Measurements from ENCODE around the gene MLPH.
A peak's percentile ranks its signal among the peaks of the same experiment; 100 is the strongest.

Gene MLPH

DNA sequence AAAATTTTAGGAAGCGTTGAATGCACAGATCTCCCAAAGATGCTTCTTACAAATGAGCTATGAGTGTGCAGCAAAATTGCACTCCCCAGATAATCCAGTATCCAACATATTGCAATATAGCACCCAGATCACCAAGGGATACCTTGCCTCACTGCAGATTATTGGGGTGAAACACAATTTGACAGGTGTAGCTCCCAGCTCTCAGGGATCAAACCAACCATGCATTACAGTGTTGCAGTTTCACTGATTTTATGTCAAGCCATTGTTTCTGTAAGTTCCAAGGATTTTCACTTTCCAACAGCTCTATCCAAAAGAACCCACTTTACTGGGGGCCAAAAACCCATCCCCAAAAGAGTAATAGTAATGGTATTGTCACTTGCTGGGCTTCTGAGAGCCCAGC is 68.5 kb downstream of the MLPH start:
- Histone ChIP-seq H3K36me3 (ENCODE audit: insufficient read depth, low read length) (peaks cover 69% of the 10 kb centered on the region), H3K9ac (ENCODE audit: low read depth, low read length) (no peak overlapping the region), H3K4me2 (ENCODE audit: low read length) (no peak overlapping the region), H3K27me3 (ENCODE audit: control insufficient read depth, insufficient read depth, low read length) (no peaks in the 10 kb centered on the region), H3K4me1 (ENCODE audit: control insufficient read depth, insufficient read depth, low read length) (peaks cover 13% of the 10 kb centered on the region), H3K4me3 (ENCODE audit: low read length) (no peak overlapping the region), H3K9me3 (replicated peaks; ENCODE audit: low read length) (peaks cover 10% of the 10 kb centered on the region)

DNA sequence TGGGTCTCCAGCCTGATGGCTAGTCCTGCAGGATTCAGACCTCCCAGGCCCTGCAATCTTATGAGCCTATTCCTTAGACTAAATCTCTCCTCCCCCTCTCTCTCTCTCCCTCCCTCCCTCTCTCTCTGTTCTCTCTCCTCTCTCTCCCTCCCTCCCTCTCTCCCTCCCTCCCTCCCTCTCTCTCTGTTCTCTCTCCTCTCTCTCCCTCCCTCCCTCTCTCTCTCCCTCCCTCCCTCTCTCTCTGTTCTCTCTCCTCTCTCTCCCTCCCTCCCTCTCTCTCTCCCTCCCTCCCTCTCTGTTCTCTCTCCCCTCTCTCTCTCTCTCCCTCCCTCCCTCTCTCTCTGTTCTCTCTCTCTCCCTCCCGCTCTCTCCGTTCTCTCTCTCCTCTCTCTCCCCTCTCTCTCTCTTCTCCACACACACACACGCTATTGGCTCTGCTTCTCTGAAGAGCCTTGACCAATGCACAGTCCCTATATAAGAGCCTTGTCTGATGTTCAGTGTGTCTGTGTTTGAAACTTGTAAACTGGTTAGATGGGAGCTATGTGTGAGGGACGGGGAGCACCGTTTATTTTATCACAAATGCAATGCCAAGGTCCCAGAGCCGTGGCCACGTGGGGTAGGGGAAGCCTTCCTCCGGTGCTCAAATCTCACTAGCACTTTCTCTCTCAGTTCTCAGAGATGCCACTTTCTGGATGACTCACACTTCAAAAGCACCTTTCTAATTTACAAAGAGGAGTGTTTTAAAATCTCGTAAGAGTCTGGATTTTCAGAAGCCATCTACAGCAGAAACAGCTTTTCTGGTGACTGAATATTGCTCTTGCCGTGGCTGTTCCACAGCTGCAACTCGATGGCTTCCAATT is 70.0 kb downstream of the MLPH start:
- Histone ChIP-seq H3K36me3 (ENCODE audit: insufficient read depth, low read length) (peaks cover 55% of the 10 kb centered on the region), H3K9me3 (replicated peaks; ENCODE audit: low read length) (peaks cover 10% of the 10 kb centered on the region), H3K4me2 (ENCODE audit: low read length) (no peak overlapping the region), H3K4me3 (ENCODE audit: low read length) (no peak overlapping the region), H3K4me1 (ENCODE audit: control insufficient read depth, insufficient read depth, low read length) (peaks cover 13% of the 10 kb centered on the region), H3K27me3 (ENCODE audit: control insufficient read depth, insufficient read depth, low read length) (no peaks in the 10 kb centered on the region), H3K9ac (ENCODE audit: low read depth, low read length) (no peak overlapping the region)

DNA sequence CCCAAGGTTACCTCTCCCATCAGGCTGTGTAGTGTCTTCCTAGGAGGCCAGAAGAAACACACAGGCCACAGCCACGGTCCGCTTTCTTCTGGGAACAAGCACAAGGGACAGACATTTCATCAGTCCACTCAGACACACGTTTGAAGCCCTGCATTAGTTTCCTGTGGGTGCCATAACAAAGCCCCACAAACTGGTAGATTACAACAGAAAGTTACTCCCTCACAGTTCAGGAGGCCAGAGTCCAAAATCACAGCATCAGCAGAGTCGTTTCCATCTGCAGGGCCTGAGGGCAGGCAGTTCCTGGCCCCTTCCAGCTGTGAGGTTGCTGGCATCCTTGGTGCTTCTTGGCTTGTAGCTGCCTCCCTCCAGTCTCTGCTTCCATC is 70.6 kb downstream of the MLPH start:
- H3K36me3 ChIP-seq (ENCODE audit: insufficient read depth, low read length): peaks cover 49% of the 10 kb centered on the region
- no peak overlapping the region for H3K4me2 ChIP-seq (ENCODE audit: low read length)
- no peaks in the 10 kb centered on the region for H3K27me3 ChIP-seq (ENCODE audit: control insufficient read depth, insufficient read depth, low read length)
- H3K4me3 ChIP-seq (ENCODE audit: low read length): no peak overlapping the region
- peaks cover 10% of the 10 kb centered on the region for H3K9me3 ChIP-seq (replicated peaks; ENCODE audit: low read length)
- no peak overlapping the region for H3K9ac ChIP-seq (ENCODE audit: low read depth, low read length)
- peaks cover 13% of the 10 kb centered on the region for H3K4me1 ChIP-seq (ENCODE audit: control insufficient read depth, insufficient read depth, low read length)

DNA sequence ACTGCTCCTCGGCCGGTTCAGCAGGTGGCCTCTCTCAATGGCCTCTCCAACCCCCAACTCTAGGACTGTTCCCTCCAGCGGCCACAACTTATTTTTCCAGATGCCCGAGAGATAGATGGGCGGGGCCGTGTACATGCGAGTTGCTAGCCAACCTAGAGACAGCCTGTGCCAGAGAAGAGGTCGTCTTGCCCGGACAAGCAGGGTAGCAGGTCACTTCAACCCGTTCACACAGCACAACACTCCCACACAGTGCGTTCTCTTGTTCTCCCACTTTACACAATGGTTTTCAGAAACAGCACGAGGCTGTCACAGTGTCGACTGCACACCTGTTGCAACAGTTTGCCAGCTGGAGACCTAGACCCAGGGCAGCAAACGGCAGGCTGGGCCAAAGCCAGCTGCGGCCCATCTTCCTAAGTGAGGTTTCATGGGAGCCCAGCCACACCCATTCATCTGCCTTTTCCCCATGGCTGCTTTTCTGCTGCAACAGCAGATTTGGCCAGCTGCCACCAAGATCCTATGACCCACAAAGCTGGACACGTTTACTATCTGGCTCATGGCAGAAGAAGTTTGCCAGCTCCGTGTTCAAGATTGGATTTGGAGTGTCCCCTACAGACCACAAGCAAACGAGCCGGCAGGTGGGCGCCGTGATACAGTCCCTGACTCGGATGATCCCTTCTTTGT is 72.0 kb downstream of the MLPH start:
- Histone ChIP-seq H3K4me1 (ENCODE audit: control insufficient read depth, insufficient read depth, low read length) (peaks cover 13% of the 10 kb centered on the region), H3K27me3 (ENCODE audit: control insufficient read depth, insufficient read depth, low read length) (peaks cover 9% of the 10 kb centered on the region), H3K4me2 (ENCODE audit: low read length) (peak overlapping the region; percentile 9), H3K36me3 (ENCODE audit: insufficient read depth, low read length) (peaks cover 34% of the 10 kb centered on the region), H3K9ac (ENCODE audit: low read depth, low read length) (no peak overlapping the region), H3K4me3 (ENCODE audit: low read length) (no peak overlapping the region), H3K9me3 (replicated peaks; ENCODE audit: low read length) (peaks cover 3% of the 10 kb centered on the region)

DNA sequence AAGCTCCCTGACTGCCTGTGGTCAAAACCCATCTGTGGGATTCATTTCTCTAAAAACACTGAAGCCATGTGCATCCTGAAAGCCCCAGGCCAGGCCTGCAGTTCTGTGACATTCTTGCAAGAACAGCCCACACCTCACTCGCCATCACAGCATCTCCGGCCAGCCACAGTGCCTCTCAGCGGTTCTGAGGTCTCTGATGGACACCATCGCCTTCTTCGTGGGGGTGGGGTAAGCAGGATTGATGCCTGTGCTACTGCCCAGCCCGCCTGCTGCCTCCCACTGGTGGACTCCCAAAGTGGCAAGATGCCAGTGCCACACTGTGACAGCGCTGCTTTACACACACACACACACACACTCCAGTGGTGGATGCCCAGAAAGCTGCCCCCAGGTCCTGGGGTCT is 74.2 kb downstream of the MLPH start:
- Histone ChIP-seq H3K4me2 (ENCODE audit: low read length) (no peak overlapping the region), H3K4me1 (ENCODE audit: control insufficient read depth, insufficient read depth, low read length) (peaks cover 13% of the 10 kb centered on the region), H3K4me3 (ENCODE audit: low read length) (no peak overlapping the region), H3K36me3 (ENCODE audit: insufficient read depth, low read length) (peaks cover 14% of the 10 kb centered on the region), H3K9me3 (replicated peaks; ENCODE audit: low read length) (no peaks in the 10 kb centered on the region), H3K9ac (ENCODE audit: low read depth, low read length) (no peak overlapping the region), H3K27me3 (ENCODE audit: control insufficient read depth, insufficient read depth, low read length) (peaks cover 12% of the 10 kb centered on the region)

DNA sequence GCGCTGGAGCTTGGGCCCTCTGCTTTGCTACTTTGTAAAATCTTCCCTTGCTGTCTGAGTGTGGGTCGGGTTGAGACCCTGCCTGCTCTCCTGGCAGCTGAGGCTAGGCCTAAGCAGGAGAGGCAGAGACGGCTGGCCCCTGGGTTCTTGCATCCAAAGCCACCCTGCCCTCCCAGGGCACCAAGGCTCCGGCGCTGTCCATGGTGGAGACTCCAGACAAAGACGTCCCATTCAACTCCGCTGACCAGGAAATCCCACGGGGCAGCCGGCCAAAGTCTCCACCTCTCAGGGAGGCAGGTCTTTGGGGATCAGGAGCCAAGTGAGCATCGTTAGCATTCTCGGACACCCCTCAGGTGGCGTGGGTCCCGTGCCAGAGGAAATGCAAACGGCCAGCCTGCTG is 76.8 kb downstream of the MLPH start:
- Histone ChIP-seq H3K9ac (ENCODE audit: low read depth, low read length) (no peak overlapping the region), H3K4me2 (ENCODE audit: low read length) (no peak overlapping the region), H3K36me3 (ENCODE audit: insufficient read depth, low read length) (no peaks in the 10 kb centered on the region), H3K4me1 (ENCODE audit: control insufficient read depth, insufficient read depth, low read length) (peaks cover 9% of the 10 kb centered on the region), H3K4me3 (ENCODE audit: low read length) (no peak overlapping the region), H3K27me3 (ENCODE audit: control insufficient read depth, insufficient read depth, low read length) (peaks cover 12% of the 10 kb centered on the region), H3K9me3 (replicated peaks; ENCODE audit: low read length) (no peaks in the 10 kb centered on the region)

DNA sequence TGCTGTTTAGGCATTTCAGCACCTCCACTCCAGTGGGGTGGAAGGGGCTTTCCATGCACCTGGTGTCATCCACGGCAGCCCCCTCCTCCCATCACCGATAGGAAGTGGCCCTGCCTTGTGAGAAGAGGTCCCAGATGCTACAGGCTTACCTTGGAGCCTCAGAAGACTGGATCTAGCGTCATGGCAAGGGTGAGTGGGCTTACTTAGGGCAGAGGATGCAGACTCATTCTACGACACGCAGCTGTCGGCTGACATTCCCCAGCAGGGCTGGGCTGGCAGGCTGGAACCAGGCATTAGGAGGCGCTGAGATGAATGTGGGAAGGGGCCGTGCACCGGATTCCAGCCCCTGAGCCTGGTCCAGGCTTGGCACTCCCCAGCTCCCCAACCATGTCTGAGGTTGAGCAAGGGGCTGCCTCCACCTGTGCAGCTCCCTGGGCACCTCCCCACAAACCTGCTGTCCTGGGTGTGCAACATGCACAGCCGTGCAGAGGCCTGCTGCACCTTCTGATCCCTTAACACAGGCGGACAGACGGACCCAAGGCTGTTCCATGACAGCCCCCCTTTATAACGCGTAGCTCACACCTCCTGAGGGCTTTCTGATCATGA is 77.6 kb downstream of the MLPH start:
- Histone ChIP-seq H3K4me2 (ENCODE audit: low read length) (no peak overlapping the region), H3K27me3 (ENCODE audit: control insufficient read depth, insufficient read depth, low read length) (peaks cover 12% of the 10 kb centered on the region), H3K4me3 (ENCODE audit: low read length) (no peak overlapping the region), H3K9ac (ENCODE audit: low read depth, low read length) (no peak overlapping the region), H3K4me1 (ENCODE audit: control insufficient read depth, insufficient read depth, low read length) (peaks cover under 1% of the 10 kb centered on the region), H3K36me3 (ENCODE audit: insufficient read depth, low read length) (no peaks in the 10 kb centered on the region), H3K9me3 (replicated peaks; ENCODE audit: low read length) (no peaks in the 10 kb centered on the region)

DNA sequence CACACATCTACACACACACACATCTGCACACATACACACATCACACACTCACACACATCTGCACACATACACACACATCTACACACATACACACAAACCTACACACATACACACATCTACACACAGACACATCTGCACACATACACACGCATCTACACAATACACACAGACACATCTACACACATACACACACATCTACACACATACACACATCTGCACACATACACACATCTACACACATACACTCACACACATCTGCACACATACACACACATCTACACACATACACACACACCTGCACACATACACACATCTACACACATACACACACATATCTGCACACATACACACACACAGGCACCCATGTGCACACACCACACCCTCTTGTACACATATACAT is 78.9 kb downstream of the MLPH start:
- Histone ChIP-seq H3K9me3 (replicated peaks; ENCODE audit: low read length) (no peaks in the 10 kb centered on the region), H3K4me2 (ENCODE audit: low read length) (no peak overlapping the region), H3K4me3 (ENCODE audit: low read length) (no peak overlapping the region), H3K4me1 (ENCODE audit: control insufficient read depth, insufficient read depth, low read length) (no peaks in the 10 kb centered on the region), H3K36me3 (ENCODE audit: insufficient read depth, low read length) (no peaks in the 10 kb centered on the region), H3K9ac (ENCODE audit: low read depth, low read length) (no peak overlapping the region), H3K27me3 (ENCODE audit: control insufficient read depth, insufficient read depth, low read length) (peaks cover 12% of the 10 kb centered on the region)

DNA sequence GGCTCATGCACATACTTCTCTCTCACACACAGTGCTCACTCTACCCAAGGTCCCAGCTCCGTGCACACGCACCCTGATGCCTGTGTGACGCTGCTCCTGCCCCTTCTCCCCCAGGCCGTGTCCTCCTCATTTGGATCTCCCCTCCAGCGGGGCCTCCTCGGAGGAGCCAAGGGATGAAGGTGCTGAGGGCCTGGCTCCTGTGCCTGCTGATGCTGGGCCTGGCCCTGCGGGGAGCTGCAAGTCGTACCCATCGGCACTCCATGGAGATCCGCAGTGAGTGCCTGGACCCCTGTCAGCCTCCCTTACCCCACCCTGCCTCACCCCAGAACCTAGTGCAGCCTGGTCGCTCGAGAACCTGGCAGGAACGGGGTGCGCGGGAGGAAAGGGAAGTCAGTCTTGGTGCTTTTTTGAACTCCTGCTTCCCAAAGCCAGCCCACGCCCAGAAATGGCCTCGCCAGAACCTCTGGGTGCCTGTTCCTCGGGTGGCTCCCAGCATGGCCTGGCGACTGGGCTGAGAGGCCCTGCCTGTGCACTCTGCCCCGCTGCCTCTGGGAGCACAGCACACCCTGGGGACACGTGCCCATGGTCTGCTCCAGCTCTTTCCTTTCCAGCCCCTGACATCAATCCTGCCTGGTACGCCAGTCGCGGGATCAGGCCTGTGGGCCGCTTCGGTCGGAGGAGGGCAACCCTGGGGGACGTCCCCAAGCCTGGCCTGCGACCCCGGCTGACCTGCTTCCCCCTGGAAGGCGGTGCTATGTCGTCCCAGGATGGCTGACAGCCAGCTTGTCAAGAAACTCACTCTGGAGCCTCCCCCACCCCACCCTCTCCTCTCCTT is 79.6 kb downstream of the MLPH start, which contains the start of gene PRLH:
PRLH (plus strand) TSS at position 174 of the 835 bp plus-strand sequence; CDS start at position 174, 0 bp downstream.
- no peak within 1 kb of the TSS for H3K4me2 ChIP-seq (ENCODE audit: low read length)
- peaks cover 12% of the 10 kb centered on the region for H3K27me3 ChIP-seq (ENCODE audit: control insufficient read depth, insufficient read depth, low read length)
- H3K36me3 ChIP-seq (ENCODE audit: insufficient read depth, low read length): no peaks in the 10 kb centered on the region
- H3K4me3 ChIP-seq (ENCODE audit: low read length): no peak within 1 kb of the TSS
- H3K4me1 ChIP-seq (ENCODE audit: control insufficient read depth, insufficient read depth, low read length): peaks cover under 1% of the 10 kb centered on the region
- no peaks in the 10 kb centered on the region for H3K9me3 ChIP-seq (replicated peaks; ENCODE audit: low read length)
- H3K9ac ChIP-seq (ENCODE audit: low read depth, low read length): no peak within 1 kb of the TSS

DNA sequence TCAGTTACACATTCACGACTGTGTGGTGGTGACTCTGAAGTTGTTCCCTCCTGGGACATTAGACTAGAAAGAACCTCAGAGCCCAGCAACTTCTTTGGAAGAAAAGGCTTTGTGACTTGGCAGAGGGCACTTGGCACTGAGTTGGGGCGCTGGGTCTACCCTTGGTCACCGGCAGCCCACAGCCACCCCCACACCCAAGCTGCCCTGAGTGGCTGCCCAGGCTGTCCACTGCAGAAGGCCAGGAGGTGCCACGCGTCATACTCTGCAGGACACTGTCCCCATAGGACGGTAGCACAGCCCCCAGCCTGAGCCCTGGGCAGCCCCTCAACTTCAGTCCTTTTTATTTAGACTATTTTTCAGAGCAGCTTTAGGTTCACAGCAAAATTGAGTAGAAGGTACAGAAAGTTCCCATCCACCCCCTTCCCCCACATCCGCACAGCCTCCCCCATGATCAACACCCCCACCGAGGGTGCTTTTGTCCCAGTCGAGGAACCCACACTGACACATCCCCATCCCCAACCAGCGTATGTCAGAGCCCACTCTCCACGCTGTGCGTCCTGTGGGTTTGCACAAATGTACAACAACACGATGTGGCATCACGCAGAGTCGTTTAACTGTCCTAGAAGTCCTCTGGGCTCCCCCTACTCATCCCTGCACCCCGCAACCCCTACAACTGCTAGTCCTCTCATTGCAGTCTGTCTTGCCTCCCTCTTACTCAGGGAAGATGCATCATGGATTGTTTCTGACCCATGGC is 80.4 kb downstream of the MLPH start:
- Histone ChIP-seq H3K36me3 (ENCODE audit: insufficient read depth, low read length) (no peaks in the 10 kb centered on the region), H3K4me2 (ENCODE audit: low read length) (no peak overlapping the region), H3K9ac (ENCODE audit: low read depth, low read length) (no peak overlapping the region), H3K4me3 (ENCODE audit: low read length) (no peak overlapping the region), H3K27me3 (ENCODE audit: control insufficient read depth, insufficient read depth, low read length) (peaks cover 12% of the 10 kb centered on the region), H3K4me1 (ENCODE audit: control insufficient read depth, insufficient read depth, low read length) (peaks cover 8% of the 10 kb centered on the region), H3K9me3 (replicated peaks; ENCODE audit: low read length) (no peaks in the 10 kb centered on the region)

All from skeletal muscle satellite cell (primary cell).